GM12875 (cell line): ENCODE data around the gene PPP1R9A.

Experiments used
- H3K4me3 ChIP-seq: one replicate; pipeline ENCODE4 v1.5.1; 2011; ENCODE audit warnings: low read depth, low read length, control low read depth
- TF ChIP-seq, protein P1 (sequence below): IDR thresholded peaks from 2 replicates; pipeline ENCODE4 v1.5.1; 2011; ENCODE audit warnings: low read depth, mild to moderate bottlenecking, control low read depth, inconsistent platforms, low read length, moderate library complexity, borderline replicate concordance; ENCODE audit not compliant: insufficient read depth

PPP1R9A gene

DNA sequence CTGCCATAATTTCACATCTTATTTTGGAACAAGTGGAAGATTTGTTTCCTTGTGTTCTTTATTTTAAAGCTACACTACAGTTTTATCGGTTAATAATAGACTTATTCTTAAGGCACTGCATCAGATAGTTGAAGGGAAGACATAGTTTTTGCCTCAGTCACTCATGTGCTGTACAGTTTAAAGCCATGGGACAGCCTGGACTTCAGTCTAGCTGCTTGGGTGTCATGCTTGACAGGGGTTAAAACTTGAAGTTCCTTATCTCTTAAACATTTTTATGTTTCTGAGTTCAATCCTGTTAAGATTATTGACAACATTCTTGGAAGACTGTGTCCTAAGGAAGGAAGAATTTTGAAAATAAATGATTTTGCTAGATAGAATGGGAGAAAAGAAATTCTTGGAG, 49.7 kb downstream of the PPP1R9A start:
- TF ChIP-seq, protein P1, sequence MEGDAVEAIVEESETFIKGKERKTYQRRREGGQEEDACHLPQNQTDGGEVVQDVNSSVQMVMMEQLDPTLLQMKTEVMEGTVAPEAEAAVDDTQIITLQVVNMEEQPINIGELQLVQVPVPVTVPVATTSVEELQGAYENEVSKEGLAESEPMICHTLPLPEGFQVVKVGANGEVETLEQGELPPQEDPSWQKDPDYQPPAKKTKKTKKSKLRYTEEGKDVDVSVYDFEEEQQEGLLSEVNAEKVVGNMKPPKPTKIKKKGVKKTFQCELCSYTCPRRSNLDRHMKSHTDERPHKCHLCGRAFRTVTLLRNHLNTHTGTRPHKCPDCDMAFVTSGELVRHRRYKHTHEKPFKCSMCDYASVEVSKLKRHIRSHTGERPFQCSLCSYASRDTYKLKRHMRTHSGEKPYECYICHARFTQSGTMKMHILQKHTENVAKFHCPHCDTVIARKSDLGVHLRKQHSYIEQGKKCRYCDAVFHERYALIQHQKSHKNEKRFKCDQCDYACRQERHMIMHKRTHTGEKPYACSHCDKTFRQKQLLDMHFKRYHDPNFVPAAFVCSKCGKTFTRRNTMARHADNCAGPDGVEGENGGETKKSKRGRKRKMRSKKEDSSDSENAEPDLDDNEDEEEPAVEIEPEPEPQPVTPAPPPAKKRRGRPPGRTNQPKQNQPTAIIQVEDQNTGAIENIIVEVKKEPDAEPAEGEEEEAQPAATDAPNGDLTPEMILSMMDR, result no peak
- H3K4me3 ChIP-seq, result no peak overlapping the region

DNA sequence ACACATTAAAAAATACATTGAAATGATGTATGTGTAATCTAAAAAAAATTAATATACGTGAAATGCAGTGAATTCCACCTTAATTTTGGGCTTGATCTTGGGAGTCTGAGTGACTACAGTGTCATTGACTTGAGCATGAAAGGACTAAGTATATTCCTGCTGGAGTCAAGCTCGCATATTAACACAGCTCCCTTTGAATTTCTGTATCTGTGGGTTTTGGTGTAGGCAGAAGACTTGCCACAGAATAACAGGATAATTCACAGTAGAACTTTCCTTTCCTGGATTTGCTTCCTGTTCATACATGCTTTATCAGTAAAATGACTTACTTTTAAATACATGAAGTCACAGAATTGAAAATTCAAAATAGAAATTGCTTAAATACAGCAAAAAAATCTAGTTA, 55.3 kb downstream of the PPP1R9A start:
- no peak overlapping the region for H3K4me3 ChIP-seq
- TF ChIP-seq, protein P1, result no peak

DNA sequence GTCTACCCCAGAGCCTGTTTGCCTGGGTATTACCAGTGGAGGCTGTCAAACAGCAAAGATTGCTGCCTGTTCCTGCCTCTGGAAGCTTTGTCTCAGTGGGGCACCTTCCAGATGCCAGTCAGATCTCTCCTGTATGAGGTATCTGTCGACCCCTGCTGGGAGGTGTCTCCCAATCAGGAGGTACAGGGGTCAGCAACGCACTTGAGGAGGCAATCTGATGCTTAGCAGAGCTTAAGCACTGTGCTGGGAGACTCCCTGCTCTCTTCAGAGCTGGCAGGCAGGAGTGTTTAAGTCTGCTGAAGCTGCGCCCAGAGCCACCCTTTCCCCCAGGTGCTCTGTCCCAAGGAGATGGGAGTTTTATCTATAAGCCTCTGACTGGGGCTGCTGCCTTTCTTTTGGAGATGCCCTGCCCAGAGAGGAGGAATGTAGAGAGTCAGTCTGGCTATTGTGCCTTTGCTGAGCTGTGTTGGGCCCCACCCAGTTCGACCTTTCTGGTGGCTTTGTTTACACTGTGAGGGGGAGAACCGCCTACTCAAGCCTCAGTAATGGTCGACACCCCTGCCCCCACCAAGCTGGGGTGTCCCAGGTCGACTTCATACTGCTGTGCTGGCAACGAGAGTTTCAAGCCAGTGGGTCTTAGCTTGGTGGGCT, 62.2 kb downstream of the PPP1R9A start:
- TF ChIP-seq, protein P1, result no peak
- H3K4me3 ChIP-seq, result no peak overlapping the region

DNA sequence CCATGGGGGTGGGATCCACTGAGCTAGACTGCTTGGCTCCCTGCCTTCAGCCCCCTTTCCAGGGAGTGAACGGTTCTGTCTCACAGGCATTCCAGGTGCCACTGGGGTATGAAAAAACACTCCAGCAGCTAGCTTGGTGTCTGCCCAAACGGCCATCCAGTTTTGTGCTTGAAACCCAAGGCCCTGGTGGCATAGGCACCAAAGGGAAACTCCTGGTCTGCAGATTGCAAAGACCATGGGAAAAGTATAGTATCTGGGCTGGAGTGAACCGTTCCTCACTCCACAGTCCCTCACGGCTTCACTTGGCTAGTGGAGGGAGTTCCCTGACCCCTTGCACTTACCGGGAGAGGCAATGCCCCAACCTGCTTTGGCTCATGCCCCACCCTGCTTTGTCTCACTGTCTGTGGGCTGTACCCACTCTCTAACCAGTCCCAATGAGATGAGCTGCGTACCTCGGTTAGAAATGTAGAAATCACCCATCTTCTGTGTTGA, 62.7 kb downstream of the PPP1R9A start:
- TF ChIP-seq, protein P1, result no peak

DNA sequence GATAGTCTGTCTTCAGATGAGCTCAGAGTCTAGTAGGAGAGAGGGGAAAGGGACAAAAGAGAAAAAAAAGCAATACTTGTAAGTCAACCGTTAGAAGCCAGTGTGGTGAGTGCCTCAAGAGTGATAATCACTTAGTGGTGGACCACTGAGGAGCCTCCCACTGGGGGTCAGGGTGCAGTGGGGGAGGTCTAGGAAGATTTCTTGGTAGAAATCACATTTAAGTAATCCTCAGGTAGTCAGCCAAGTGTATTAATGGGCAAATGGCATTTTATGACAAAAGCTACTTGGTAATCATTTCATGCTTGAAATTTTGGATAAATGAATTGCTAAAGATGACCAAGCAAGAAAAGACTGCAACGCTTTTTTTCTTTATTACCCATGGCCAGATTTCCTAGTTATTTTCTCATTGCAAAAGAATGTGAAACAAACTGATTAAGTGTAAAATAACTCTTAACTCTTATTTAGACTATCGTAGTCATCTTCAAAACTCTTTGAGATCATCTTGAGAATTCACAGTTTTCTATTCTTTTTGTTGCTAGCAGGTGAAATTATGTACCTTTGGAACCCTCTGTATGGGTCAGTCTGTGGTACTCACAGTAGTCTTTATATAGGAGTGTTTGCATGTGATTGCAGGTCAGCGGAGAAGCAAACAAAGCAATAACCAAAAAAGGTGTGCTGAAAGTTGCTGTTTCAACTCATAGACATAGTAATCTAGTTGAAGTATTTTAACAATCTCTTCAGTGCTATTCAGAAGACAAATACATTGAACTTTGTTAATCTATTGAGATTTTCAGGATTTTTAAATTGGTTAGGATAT, 63.9 kb downstream of the PPP1R9A start:
- no peak overlapping the region for H3K4me3 ChIP-seq
- TF ChIP-seq, protein P1, result no peak

More for the DNA sequence above, 62.7 kb downstream of the PPP1R9A start:
- no peak overlapping the region for H3K4me3 ChIP-seq

DNA sequence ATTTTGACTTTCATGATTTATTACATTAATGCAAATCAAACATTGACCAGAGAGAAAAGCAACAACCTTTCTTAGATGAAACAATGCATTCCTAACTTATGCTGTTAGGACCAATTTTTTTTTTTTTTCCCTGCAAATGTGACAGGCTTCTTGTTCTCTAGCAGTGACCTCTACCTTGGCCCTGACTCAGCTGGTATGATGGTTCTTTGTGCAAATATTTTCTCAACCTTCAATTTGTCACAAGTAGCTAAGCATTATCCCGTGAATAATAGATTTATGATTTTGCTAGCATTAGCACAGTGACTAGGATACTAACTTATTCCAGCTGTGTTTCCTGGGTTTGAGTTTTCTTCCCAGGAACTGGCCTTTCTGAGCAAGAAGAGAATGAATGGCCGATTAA, 64.9 kb downstream of the PPP1R9A start:
- H3K4me3 ChIP-seq, result no peak overlapping the region
- TF ChIP-seq, protein P1, result no peak
